HCT116 (cell line): ENCODE data around the gene OTUD5.

Experiments
- ATF3 ChIP-seq: IDR thresholded peaks from 2 replicates; pipeline ENCODE4 v1.6.1; 2012
- EZH2 ChIP-seq: fragments of 200-600 bp; sonication (generic); IDR thresholded peaks from 2 replicates; pipeline ENCODE4 v1.6.1; 2017; ENCODE audit warnings: antibody characterized with exemption, mixed run types
- JUND ChIP-seq: IDR thresholded peaks from 2 replicates; pipeline ENCODE4 v1.6.1; 2012
- POLR2A ChIP-seq: IDR thresholded peaks from 2 replicates; pipeline ENCODE4 v1.7.0; 2011; ENCODE audit warnings: borderline replicate concordance; ENCODE audit not compliant: insufficient read depth, insufficient read length; ENCODE audit errors: extremely low read depth
- REST ChIP-seq: IDR thresholded peaks from 2 replicates; pipeline ENCODE4 v1.6.1; 2012; ENCODE audit warnings: low read depth
- SP1 ChIP-seq: IDR thresholded peaks from 2 replicates; pipeline ENCODE4 v1.6.1; 2012; ENCODE audit warnings: low read depth
- SRF ChIP-seq: IDR thresholded peaks from 2 replicates; pipeline ENCODE4 v1.6.1; 2012; ENCODE audit warnings: low read depth
- TF ChIP-seq, protein P1 (sequence below), 3 experiments: fragments of 200-600 bp in 1 of 3; sonication (generic) in 1 of 3; IDR thresholded peaks in 2 of 3; conservative IDR thresholded peaks in 1 of 3; 2 replicates each; pipeline ENCODE4 v1.5.1; 2012 to 2017; ENCODE audit warnings: low read depth in 2 of 3, low read length in 2 of 3, antibody characterized with exemption in 1 of 3, borderline replicate concordance in 1 of 3, control low read depth in 1 of 3, mild to moderate bottlenecking in 1 of 3, mixed read lengths in 1 of 3, mixed run types in 1 of 3, moderate library complexity in 1 of 3; ENCODE audit not compliant: insufficient read depth in 1 of 3
- TF ChIP-seq, protein P2 (sequence below): IDR thresholded peaks from 2 replicates; pipeline ENCODE4 v1.6.1; 2011; ENCODE audit warnings: mild to moderate bottlenecking, low read length, moderate library complexity; ENCODE audit not compliant: insufficient replicate concordance; ENCODE audit errors: extremely low read depth

DNA sequence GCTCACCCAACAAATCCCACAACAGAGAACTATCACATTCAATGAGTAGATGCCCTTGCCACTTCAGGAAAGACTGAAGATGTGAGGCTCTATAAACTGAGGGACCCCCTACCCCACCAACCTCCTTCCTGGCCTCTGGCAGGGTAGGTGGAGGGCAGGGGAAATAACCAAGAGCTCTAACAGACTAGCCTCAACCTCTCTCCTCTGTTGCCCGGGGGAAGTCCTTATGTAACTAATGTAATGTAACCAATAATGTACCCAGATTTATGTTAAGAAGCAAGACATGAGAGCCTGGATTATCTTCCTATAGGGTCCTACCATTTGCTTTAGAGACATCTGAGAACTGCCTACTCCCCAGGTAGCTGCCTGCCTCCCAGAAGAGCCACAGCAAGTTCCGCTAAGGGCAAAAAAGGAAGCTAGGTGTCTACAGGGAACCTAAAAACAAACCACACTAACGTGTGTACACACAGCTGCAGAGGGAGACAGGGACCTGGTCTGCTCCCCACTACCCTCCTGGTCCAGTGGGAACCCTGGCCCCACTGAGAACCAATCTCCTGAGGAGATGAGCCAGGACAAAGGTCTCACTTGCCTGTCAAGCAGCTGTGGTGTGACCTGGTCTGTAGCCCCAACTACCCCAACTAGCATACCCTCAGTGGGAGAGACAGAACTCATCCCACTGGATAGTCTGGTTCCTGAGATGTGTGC is 17.7 kb downstream of the OTUD5 start:
- TF ChIP-seq, protein P1, sequence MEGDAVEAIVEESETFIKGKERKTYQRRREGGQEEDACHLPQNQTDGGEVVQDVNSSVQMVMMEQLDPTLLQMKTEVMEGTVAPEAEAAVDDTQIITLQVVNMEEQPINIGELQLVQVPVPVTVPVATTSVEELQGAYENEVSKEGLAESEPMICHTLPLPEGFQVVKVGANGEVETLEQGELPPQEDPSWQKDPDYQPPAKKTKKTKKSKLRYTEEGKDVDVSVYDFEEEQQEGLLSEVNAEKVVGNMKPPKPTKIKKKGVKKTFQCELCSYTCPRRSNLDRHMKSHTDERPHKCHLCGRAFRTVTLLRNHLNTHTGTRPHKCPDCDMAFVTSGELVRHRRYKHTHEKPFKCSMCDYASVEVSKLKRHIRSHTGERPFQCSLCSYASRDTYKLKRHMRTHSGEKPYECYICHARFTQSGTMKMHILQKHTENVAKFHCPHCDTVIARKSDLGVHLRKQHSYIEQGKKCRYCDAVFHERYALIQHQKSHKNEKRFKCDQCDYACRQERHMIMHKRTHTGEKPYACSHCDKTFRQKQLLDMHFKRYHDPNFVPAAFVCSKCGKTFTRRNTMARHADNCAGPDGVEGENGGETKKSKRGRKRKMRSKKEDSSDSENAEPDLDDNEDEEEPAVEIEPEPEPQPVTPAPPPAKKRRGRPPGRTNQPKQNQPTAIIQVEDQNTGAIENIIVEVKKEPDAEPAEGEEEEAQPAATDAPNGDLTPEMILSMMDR (IDR thresholded peaks at IDR 0.05 in 2 of 3, conservative IDR thresholded peaks at IDR 0.05 in 1 of 3; ENCODE audit: borderline replicate concordance in 1 of 3, insufficient read depth in 1 of 3, low read depth in 2 of 3, low read length in 2 of 3), result no peak
- TF ChIP-seq POLR2A, result no peak
- no peak for TF ChIP-seq SRF
- no peak for TF ChIP-seq ATF3
- TF ChIP-seq JUND, result no peak
- TF ChIP-seq EZH2, result no peak
- TF ChIP-seq, protein P2, sequence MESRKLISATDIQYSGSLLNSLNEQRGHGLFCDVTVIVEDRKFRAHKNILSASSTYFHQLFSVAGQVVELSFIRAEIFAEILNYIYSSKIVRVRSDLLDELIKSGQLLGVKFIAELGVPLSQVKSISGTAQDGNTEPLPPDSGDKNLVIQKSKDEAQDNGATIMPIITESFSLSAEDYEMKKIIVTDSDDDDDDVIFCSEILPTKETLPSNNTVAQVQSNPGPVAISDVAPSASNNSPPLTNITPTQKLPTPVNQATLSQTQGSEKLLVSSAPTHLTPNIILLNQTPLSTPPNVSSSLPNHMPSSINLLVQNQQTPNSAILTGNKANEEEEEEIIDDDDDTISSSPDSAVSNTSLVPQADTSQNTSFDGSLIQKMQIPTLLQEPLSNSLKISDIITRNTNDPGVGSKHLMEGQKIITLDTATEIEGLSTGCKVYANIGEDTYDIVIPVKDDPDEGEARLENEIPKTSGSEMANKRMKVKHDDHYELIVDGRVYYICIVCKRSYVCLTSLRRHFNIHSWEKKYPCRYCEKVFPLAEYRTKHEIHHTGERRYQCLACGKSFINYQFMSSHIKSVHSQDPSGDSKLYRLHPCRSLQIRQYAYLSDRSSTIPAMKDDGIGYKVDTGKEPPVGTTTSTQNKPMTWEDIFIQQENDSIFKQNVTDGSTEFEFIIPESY, result no peak
- TF ChIP-seq REST, result no peak
- TF ChIP-seq SP1, result no peak
